HEK293 (cell line): ENCODE results near the gene RAX2.
A peak's percentile ranks its signal among the peaks of the same experiment; 100 is the strongest.

ENCODE experiments used
- CTCF ChIA-PET: fragments of 350-600 bp; formaldehyde crosslinking; extraction: SDS; loops from one replicate; lab custom pipeline; 2021; ENCODE audit warnings: antibody characterized with exemption; lab: Yijun Ruan, JAX
- POLR2A ChIA-PET: fragments of 300-600 bp; formaldehyde crosslinking; extraction: SDS; loops from one replicate; lab custom pipeline; 2020; ENCODE audit warnings: antibody characterized with exemption, inconsistent platforms; lab: Yijun Ruan, JAX
- H3K27ac ChIP-seq: fragments of 200-500 bp; sonication (Bioruptor generic); 2 replicates; pipeline ENCODE4 v1.5.1; 2014; ENCODE audit warnings: low read depth, low read length, control low read depth, inconsistent platforms; ENCODE audit errors: extremely low read depth
- H3K36me3 ChIP-seq, 2 experiments: fragments of 200-500 bp in 1 of 2; sonication (Bioruptor generic) in 1 of 2; 1 replicate in 1 of 2; 2 replicates in 1 of 2; pipeline ENCODE4 v1.5.1; 2014 to 2017; ENCODE audit warnings: inconsistent platforms in 2 of 2, low read length in 2 of 2; ENCODE audit not compliant: control insufficient read depth in 2 of 2, insufficient read depth in 1 of 2
- H3K4me1 ChIP-seq: fragments of 200-500 bp; sonication (Bioruptor generic); 2 replicates; pipeline ENCODE4 v1.5.1; 2014; ENCODE audit warnings: mild to moderate bottlenecking, low read length, inconsistent platforms; ENCODE audit not compliant: control insufficient read depth, insufficient read depth
- H3K4me3 ChIP-seq: 2 replicates; pipeline ENCODE4 v1.5.1; 2011; ENCODE audit warnings: low read depth, mild to moderate bottlenecking, control low read depth, low read length, moderate library complexity
- H3K9me3 ChIP-seq: fragments of 200-500 bp; sonication (Bioruptor generic); 2 replicates; pipeline ENCODE4 v1.5.1; 2014; ENCODE audit warnings: low read depth, low read length, inconsistent platforms; ENCODE audit not compliant: control insufficient read depth, insufficient read depth
- BCL11A ChIP-seq: fragments of 450-650 bp; formaldehyde crosslinking; IDR thresholded peaks from 2 replicates; pipeline ENCODE4 v1.5.1; 2016; ENCODE audit warnings: low read depth, missing biosample characterization, missing genetic modification characterization
- BCL6B ChIP-seq: fragments of 450-650 bp; formaldehyde crosslinking; IDR thresholded peaks from 2 replicates; pipeline ENCODE4 v1.5.1; 2017; ENCODE audit warnings: missing biosample characterization, missing genetic modification characterization
- FEZF1 ChIP-seq: fragments of 450-650 bp; formaldehyde crosslinking; IDR thresholded peaks from 2 replicates; pipeline ENCODE4 v1.5.1; 2016; ENCODE audit warnings: missing biosample characterization, missing genetic modification characterization
- GFI1B ChIP-seq: fragments of 450-650 bp; formaldehyde crosslinking; IDR thresholded peaks from 2 replicates; pipeline ENCODE4 v1.5.1; 2016; ENCODE audit warnings: missing biosample characterization, missing genetic modification characterization
- GLIS2 ChIP-seq: fragments of 450-650 bp; formaldehyde crosslinking; IDR thresholded peaks from 2 replicates; pipeline ENCODE4 v1.5.1; 2016; ENCODE audit warnings: missing biosample characterization, missing genetic modification characterization
- KLF1 ChIP-seq: fragments of 450-650 bp; formaldehyde crosslinking; IDR thresholded peaks from 2 replicates; pipeline ENCODE4 v1.5.1; 2016; ENCODE audit warnings: missing biosample characterization, missing genetic modification characterization
- KLF10 ChIP-seq: fragments of 450-650 bp; IDR thresholded peaks from 2 replicates; pipeline ENCODE4 v1.5.1; 2018; ENCODE audit warnings: missing biosample characterization, mild to moderate bottlenecking, missing genetic modification characterization
- KLF7 ChIP-seq: fragments of 450-650 bp; formaldehyde crosslinking; IDR thresholded peaks from 2 replicates; pipeline ENCODE4 v1.5.1; 2016; ENCODE audit warnings: missing biosample characterization, missing genetic modification characterization, borderline replicate concordance
- MZF1 ChIP-seq: fragments of 450-650 bp; formaldehyde crosslinking; IDR thresholded peaks from 2 replicates; pipeline ENCODE4 v1.5.1; 2017; ENCODE audit warnings: missing biosample characterization, missing genetic modification characterization, borderline replicate concordance
- OSR2 ChIP-seq: fragments of 450-650 bp; formaldehyde crosslinking; IDR thresholded peaks from 2 replicates; pipeline ENCODE4 v1.5.1; 2016; ENCODE audit warnings: missing biosample characterization, missing genetic modification characterization
- REPIN1 ChIP-seq: fragments of 450-650 bp; formaldehyde crosslinking; IDR thresholded peaks from 2 replicates; pipeline ENCODE4 v1.5.1; 2017; ENCODE audit warnings: missing biosample characterization, missing genetic modification characterization, low read depth
- SP2 ChIP-seq: fragments of 450-650 bp; formaldehyde crosslinking; IDR thresholded peaks from 2 replicates; pipeline ENCODE4 v1.5.1; 2016; ENCODE audit warnings: missing biosample characterization, missing genetic modification characterization
- ZFP3 ChIP-seq: fragments of 450-650 bp; formaldehyde crosslinking; IDR thresholded peaks from 2 replicates; pipeline ENCODE4 v1.5.1; 2016; ENCODE audit warnings: low read depth, missing biosample characterization, missing genetic modification characterization
- ZNF155 ChIP-seq: fragments of 450-650 bp; formaldehyde crosslinking; IDR thresholded peaks from 2 replicates; pipeline ENCODE4 v1.5.1; 2016; ENCODE audit warnings: missing biosample characterization, missing genetic modification characterization
- ZNF157 ChIP-seq: fragments of 450-650 bp; formaldehyde crosslinking; IDR thresholded peaks from 2 replicates; pipeline ENCODE4 v1.5.1; 2016; ENCODE audit warnings: missing biosample characterization, missing genetic modification characterization
- ZNF2 ChIP-seq: fragments of 450-650 bp; formaldehyde crosslinking; IDR thresholded peaks from 2 replicates; pipeline ENCODE4 v1.5.1; 2016; ENCODE audit warnings: missing biosample characterization, missing genetic modification characterization
- ZNF280C ChIP-seq: fragments of 450-650 bp; formaldehyde crosslinking; IDR thresholded peaks from 2 replicates; pipeline ENCODE4 v1.5.1; 2016; ENCODE audit warnings: missing biosample characterization, missing genetic modification characterization
- ZNF311 ChIP-seq: fragments of 450-650 bp; formaldehyde crosslinking; IDR thresholded peaks from 2 replicates; pipeline ENCODE4 v1.5.1; 2017; ENCODE audit warnings: missing biosample characterization, missing genetic modification characterization, borderline replicate concordance
- ZNF510 ChIP-seq: fragments of 450-650 bp; formaldehyde crosslinking; IDR thresholded peaks from 2 replicates; pipeline ENCODE4 v1.5.1; 2018; ENCODE audit warnings: mild to moderate bottlenecking, missing genetic modification characterization, missing biosample characterization; ENCODE audit not compliant: insufficient replicate concordance
- ZNF521 ChIP-seq: fragments of 450-650 bp; formaldehyde crosslinking; IDR thresholded peaks from 2 replicates; pipeline ENCODE4 v1.5.1; 2017; ENCODE audit warnings: missing biosample characterization, mild to moderate bottlenecking, missing genetic modification characterization
- ZNF585B ChIP-seq: fragments of 450-650 bp; formaldehyde crosslinking; IDR thresholded peaks from 2 replicates; pipeline ENCODE4 v1.5.1; 2016; ENCODE audit warnings: missing biosample characterization, missing genetic modification characterization
- ZNF654 ChIP-seq: fragments of 450-650 bp; formaldehyde crosslinking; IDR thresholded peaks from 2 replicates; pipeline ENCODE4 v1.5.1; 2016; ENCODE audit warnings: low read depth, missing biosample characterization, missing genetic modification characterization
- ZNF692 ChIP-seq: fragments of 450-650 bp; formaldehyde crosslinking; IDR thresholded peaks from 2 replicates; pipeline ENCODE4 v1.5.1; 2016; ENCODE audit warnings: missing biosample characterization, missing genetic modification characterization
- ZNF837 ChIP-seq: fragments of 450-650 bp; formaldehyde crosslinking; IDR thresholded peaks from 2 replicates; pipeline ENCODE4 v1.5.1; 2016; ENCODE audit warnings: missing biosample characterization, missing genetic modification characterization
- TF ChIP-seq, protein P1 (sequence below): fragments of 450-650 bp; IDR thresholded peaks from 2 replicates; pipeline ENCODE4 v1.5.1; 2018; ENCODE audit warnings: missing biosample characterization, mild to moderate bottlenecking, missing genetic modification characterization
- TF ChIP-seq, protein P2 (sequence below): fragments of 450-650 bp; formaldehyde crosslinking; conservative IDR thresholded peaks from 2 replicates; pipeline ENCODE4 v1.5.1; 2016; ENCODE audit warnings: low read depth, missing biosample characterization, missing genetic modification characterization

The RAX2 gene

GRCh38 chr19:3785451-3785937, 13.5 kb upstream of the RAX2 start:
- H3K27ac ChIP-seq: no peak overlapping the region; the same call in 1 of the 2 replicates
- ChIA-PET POLR2A (interaction anchor here (1.6 kb wide), 1 partner anchor 23 kb away, joined by 6 read pairs; the partner anchor contains the start of genes APBA3 and MRPL54), CTCF (interaction anchor here (0.9 kb wide), 1 partner anchor 8 kb away, joined by 3 read pairs; no protein-coding TSS in a partner anchor)
- H3K36me3 ChIP-seq: no peaks in the 10 kb centered on the region
- no peaks in the 10 kb centered on the region for H3K9me3 ChIP-seq
- no peaks in the 10 kb centered on the region for H3K4me1 ChIP-seq
- peak overlapping the region; percentile 32 for H3K4me3 ChIP-seq
- TF ChIP-seq ZNF510 (tag by site-specific recombination) (no peak), ZNF521 (no peak), FEZF1 (tag by site-specific recombination) (no peak), ZFP3 (tag by site-specific recombination) (no peak), KLF10 (tag by site-specific recombination) (no peak), ZNF692 (tag by site-specific recombination) (0 out of 2 replicates have a peak, but pooled peaks have one; percentile 32), MZF1 (tag by site-specific recombination) (no peak), ZNF837 (tag by site-specific recombination) (no peak), BCL6B (tag by site-specific recombination) (no peak), OSR2 (tag by site-specific recombination) (no peak), REPIN1 (no peak), KLF7 (no peak), ZNF311 (tag by site-specific recombination) (no peak), ZNF157 (no peak), ZNF155 (no peak), ZNF280C (tag by site-specific recombination) (no peak), SP2 (peak; percentile 33), GLIS2 (tag by site-specific recombination) (peak; percentile 77), ZNF585B (tag by site-specific recombination) (no peak), ZNF654 (no peak), KLF1 (peak; percentile 45), GFI1B (tag by site-specific recombination) (no peak), BCL11A (tag by site-specific recombination) (no peak), ZNF2 (tag by site-specific recombination) (0 out of 2 replicates have a peak, but pooled peaks have one; percentile 34)
- TF ChIP-seq, protein P1, sequence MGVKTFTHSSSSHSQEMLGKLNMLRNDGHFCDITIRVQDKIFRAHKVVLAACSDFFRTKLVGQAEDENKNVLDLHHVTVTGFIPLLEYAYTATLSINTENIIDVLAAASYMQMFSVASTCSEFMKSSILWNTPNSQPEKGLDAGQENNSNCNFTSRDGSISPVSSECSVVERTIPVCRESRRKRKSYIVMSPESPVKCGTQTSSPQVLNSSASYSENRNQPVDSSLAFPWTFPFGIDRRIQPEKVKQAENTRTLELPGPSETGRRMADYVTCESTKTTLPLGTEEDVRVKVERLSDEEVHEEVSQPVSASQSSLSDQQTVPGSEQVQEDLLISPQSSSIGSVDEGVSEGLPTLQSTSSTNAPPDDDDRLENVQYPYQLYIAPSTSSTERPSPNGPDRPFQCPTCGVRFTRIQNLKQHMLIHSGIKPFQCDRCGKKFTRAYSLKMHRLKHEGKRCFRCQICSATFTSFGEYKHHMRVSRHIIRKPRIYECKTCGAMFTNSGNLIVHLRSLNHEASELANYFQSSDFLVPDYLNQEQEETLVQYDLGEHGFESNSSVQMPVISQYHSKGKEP (tag by site-specific recombination): no peak
- TF ChIP-seq, protein P2, sequence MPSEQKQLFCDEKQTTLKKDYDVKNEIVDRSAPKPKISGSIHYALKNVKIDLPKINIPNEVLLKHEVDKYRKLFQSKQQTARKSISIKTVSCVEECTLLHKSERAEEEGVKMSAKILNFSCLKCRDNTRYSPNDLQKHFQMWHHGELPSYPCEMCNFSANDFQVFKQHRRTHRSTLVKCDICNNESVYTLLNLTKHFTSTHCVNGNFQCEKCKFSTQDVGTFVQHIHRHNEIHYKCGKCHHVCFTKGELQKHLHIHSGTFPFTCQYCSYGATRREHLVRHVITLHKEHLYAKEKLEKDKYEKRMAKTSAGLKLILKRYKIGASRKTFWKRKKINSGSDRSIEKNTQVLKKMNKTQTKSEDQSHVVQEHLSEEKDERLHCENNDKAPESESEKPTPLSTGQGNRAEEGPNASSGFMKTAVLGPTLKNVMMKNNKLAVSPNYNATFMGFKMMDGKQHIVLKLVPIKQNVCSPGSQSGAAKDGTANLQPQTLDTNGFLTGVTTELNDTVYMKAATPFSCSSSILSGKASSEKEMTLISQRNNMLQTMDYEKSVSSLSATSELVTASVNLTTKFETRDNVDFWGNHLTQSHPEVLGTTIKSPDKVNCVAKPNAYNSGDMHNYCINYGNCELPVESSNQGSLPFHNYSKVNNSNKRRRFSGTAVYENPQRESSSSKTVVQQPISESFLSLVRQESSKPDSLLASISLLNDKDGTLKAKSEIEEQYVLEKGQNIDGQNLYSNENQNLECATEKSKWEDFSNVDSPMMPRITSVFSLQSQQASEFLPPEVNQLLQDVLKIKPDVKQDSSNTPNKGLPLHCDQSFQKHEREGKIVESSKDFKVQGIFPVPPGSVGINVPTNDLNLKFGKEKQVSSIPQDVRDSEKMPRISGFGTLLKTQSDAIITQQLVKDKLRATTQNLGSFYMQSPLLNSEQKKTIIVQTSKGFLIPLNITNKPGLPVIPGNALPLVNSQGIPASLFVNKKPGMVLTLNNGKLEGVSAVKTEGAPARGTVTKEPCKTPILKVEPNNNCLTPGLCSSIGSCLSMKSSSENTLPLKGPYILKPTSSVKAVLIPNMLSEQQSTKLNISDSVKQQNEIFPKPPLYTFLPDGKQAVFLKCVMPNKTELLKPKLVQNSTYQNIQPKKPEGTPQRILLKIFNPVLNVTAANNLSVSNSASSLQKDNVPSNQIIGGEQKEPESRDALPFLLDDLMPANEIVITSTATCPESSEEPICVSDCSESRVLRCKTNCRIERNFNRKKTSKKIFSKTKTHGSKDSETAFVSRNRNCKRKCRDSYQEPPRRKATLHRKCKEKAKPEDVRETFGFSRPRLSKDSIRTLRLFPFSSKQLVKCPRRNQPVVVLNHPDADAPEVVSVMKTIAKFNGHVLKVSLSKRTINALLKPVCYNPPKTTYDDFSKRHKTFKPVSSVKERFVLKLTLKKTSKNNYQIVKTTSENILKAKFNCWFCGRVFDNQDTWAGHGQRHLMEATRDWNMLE (tag by site-specific recombination): no peak
